Endometrial microvascular endothelial cells (primary cell): ENCODE results near the gene GPR78. TPM values are rescaled to one million over a fixed set of nuclear protein-coding genes. Genes with fewer than 3 reads are reported as not detected.

Source experiments
- in situ Hi-C: cut with HindIII; loops from 2 replicates; pipeline ENCODE4 v1.10.0; 2017; ENCODE audit warnings: low sequenced_read_pairs, low pct_unique_long_range_greater_than_20kb; ENCODE audit errors: inconsistent ontology term
- total RNA-seq: library from RNA; depleted of rRNA; stranded (reverse); fragments of >200 nt; gene quantifications from one replicate; pipeline ENCODE4 v1.2.3, GENCODE V29; 2015; ENCODE audit errors: inconsistent ontology term

GPR78 gene, protein sequence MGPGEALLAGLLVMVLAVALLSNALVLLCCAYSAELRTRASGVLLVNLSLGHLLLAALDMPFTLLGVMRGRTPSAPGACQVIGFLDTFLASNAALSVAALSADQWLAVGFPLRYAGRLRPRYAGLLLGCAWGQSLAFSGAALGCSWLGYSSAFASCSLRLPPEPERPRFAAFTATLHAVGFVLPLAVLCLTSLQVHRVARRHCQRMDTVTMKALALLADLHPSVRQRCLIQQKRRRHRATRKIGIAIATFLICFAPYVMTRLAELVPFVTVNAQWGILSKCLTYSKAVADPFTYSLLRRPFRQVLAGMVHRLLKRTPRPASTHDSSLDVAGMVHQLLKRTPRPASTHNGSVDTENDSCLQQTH
- not detected for total RNA-seq

GRCh38 chr4:8580321-8581093 is at the start of gene GPR78:
Gene GPR78 (plus strand): TSS chr4:8580392. CDS start chr4:8580983, 591 bp downstream.
- in situ Hi-C loops: no loop called here

DNA sequence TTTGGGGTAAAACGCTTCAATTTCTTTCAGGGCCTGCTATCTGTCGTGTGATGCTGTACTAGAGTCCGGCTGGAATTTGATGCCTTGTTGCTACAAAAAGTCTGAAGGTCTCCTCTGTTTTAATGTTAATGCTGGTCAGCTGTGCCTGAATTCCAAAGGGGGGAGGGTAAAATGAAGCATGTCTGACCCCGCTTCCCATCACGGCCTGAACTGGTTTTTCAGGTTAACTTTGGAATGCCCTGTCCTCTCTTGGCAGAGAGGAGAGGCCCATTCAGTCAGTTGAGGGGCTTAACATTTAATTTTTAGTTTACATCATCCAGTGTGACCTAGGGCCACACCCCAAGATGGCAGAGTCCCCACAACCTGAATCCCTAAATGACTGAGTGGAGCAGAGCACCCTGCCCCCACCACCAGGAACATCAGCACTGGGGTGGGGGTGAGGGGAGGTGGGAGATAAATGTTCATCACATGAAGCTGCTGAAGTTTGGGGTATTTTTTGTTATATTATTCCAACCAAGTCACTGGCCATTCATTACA is 47.9 kb upstream of the GPR78 start:
- in situ Hi-C loops: no loop called here

GRCh38 chr4:8533274-8533865 is 46.8 kb upstream of the GPR78 start:
- in situ Hi-C loops: no loop called here

GRCh38 chr4:8534129-8534528 is 46.1 kb upstream of the GPR78 start:
- in situ Hi-C loops: no loop called here

DNA sequence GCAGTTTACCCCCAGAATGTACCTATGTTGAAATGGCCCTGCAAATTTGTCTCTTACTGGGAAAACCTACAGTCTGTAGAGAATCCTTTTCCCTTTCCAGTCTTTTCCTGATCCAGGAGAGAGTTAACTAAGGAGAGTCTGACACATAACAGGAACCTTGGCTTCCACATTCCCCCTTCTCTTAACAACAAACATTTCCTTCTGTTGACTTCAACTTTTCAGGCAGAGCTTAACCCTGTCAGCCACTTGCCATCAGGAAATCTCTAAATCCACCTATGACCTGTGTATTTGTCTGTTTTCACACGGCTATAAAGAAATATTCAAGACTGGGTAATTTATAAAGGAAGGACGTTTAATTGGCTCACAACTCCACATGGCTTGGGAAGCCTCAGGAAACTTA is 45.6 kb upstream of the GPR78 start:
- in situ Hi-C loops: no loop called here

DNA sequence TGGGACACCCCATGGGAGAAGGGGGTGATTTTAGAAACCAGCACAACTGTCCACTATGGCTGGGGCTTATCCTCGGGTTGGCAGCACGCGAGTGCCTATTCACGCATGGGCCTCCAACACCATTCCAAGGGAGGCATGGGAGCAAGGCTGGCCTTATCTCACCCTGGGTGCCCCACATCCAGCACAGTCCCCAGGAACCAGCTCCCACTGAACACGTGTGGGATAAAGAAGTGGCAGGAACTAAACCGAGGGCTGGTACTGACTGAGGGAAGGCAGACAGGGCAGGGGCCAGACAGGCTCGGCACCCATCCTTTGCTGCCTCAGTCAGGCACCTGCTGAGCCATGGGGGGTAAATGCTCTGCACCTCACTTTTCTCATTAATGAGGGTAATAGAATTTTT is 43.7 kb upstream of the GPR78 start:
- in situ Hi-C loops: no loop called here

GRCh38 chr4:8537041-8537461 is 43.1 kb upstream of the GPR78 start:
- in situ Hi-C loops: no loop called here

- in situ Hi-C loops: no loop called here
These were observed 42.0 kb upstream of the GPR78 start for GRCh38 chr4:8538076-8538702.

- in situ Hi-C loops: no loop called here
These were observed 41.3 kb upstream of the GPR78 start for GRCh38 chr4:8538703-8539567.

- in situ Hi-C loops: no loop called here
These were observed 40.5 kb upstream of the GPR78 start for GRCh38 chr4:8539661-8540060.

DNA sequence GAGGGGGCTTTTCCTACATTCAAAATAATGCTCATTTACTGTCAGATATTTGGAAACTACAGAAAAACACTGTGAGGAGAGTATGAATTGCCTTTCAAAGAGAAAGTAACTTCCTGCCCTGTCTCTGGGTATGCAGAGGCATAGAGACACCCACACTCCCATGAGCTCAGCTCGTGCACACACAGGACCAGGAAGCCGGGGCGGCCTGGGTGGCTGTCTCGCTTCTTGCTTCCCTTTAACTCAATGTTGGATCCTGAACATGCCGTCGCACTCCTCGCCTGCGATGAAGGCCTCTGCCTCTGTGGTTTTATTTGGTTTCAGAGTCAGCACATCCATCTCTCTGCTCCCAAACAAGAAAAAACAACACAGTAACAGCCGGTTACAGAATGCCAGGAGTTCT is 40.1 kb upstream of the GPR78 start:
- in situ Hi-C loops: no loop called here

- in situ Hi-C loops: no loop called here
These were observed 39.6 kb upstream of the GPR78 start for GRCh38 chr4:8540586-8540985.

DNA sequence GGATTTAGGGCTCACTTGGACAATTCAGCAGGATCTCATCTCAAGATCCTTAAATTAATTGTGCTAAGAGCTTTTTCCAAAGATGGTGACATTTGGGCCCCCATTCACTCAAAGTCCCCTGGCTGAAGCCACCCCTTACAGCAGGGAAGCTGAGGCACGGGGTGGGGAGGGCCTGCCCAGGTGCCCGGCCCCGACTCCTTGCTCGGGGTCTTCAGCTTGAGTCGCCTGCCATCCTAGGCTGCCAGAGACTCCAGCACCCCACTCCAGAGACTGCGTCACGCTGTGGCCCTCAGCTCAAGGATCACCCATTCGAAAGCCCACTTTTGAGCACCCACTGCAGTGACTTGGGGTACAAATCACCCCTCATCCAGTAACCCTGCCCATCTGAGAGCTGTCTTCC is 39.2 kb upstream of the GPR78 start:
- in situ Hi-C loops: no loop called here

- in situ Hi-C loops: no loop called here
These were observed 38.0 kb upstream of the GPR78 start for GRCh38 chr4:8541981-8542715.

GRCh38 chr4:8542776-8543525 is 37.2 kb upstream of the GPR78 start:
- in situ Hi-C loops: no loop called here

- in situ Hi-C loops: no loop called here
These were observed 36.6 kb upstream of the GPR78 start for GRCh38 chr4:8543623-8544022.

GRCh38 chr4:8544282-8544681 is 35.9 kb upstream of the GPR78 start:
- in situ Hi-C loops: no loop called here
